Measurements from ENCODE around the gene LRRIQ3.

DNA sequence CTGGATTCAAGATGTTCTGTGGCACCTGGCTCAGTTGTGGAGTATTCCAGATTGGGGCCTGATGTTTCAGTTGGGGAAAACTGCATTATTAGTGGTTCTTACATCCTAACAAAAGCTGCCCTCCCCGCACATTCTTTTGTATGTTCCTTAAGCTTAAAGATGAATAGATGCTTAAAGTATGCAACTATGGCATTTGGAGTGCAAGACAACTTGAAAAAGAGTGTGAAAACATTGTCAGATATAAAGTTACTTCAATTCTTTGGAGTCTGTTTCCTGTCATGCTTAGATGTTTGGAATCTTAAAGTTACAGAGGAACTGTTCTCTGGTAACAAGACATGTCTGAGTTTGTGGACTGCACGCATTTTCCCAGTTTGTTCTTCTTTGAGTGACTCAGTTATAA lies 7.3 kb upstream of the LRRIQ3 start:
- TF ChIP-seq YY1 (IDR thresholded peaks at IDR 0.05) (no peak), TAF1 (conservative IDR thresholded peaks at IDR 0.05) (no peak), GABPA (IDR thresholded peaks at IDR 0.05 in 1 of 2, conservative IDR thresholded peaks at IDR 0.05 in 1 of 2) (no peak), RAD21 (IDR thresholded peaks at IDR 0.05) (no peak), SP1 (IDR thresholded peaks at IDR 0.05) (no peak)
- TF ChIP-seq, protein P1, sequence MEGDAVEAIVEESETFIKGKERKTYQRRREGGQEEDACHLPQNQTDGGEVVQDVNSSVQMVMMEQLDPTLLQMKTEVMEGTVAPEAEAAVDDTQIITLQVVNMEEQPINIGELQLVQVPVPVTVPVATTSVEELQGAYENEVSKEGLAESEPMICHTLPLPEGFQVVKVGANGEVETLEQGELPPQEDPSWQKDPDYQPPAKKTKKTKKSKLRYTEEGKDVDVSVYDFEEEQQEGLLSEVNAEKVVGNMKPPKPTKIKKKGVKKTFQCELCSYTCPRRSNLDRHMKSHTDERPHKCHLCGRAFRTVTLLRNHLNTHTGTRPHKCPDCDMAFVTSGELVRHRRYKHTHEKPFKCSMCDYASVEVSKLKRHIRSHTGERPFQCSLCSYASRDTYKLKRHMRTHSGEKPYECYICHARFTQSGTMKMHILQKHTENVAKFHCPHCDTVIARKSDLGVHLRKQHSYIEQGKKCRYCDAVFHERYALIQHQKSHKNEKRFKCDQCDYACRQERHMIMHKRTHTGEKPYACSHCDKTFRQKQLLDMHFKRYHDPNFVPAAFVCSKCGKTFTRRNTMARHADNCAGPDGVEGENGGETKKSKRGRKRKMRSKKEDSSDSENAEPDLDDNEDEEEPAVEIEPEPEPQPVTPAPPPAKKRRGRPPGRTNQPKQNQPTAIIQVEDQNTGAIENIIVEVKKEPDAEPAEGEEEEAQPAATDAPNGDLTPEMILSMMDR (IDR thresholded peaks at IDR 0.05; ENCODE audit: low read depth, low read length, missing input control) = no peak
- TF ChIP-seq, protein P2, sequence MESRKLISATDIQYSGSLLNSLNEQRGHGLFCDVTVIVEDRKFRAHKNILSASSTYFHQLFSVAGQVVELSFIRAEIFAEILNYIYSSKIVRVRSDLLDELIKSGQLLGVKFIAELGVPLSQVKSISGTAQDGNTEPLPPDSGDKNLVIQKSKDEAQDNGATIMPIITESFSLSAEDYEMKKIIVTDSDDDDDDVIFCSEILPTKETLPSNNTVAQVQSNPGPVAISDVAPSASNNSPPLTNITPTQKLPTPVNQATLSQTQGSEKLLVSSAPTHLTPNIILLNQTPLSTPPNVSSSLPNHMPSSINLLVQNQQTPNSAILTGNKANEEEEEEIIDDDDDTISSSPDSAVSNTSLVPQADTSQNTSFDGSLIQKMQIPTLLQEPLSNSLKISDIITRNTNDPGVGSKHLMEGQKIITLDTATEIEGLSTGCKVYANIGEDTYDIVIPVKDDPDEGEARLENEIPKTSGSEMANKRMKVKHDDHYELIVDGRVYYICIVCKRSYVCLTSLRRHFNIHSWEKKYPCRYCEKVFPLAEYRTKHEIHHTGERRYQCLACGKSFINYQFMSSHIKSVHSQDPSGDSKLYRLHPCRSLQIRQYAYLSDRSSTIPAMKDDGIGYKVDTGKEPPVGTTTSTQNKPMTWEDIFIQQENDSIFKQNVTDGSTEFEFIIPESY (IDR thresholded peaks at IDR 0.05) = no peak
- TF ChIP-seq, protein P3, sequence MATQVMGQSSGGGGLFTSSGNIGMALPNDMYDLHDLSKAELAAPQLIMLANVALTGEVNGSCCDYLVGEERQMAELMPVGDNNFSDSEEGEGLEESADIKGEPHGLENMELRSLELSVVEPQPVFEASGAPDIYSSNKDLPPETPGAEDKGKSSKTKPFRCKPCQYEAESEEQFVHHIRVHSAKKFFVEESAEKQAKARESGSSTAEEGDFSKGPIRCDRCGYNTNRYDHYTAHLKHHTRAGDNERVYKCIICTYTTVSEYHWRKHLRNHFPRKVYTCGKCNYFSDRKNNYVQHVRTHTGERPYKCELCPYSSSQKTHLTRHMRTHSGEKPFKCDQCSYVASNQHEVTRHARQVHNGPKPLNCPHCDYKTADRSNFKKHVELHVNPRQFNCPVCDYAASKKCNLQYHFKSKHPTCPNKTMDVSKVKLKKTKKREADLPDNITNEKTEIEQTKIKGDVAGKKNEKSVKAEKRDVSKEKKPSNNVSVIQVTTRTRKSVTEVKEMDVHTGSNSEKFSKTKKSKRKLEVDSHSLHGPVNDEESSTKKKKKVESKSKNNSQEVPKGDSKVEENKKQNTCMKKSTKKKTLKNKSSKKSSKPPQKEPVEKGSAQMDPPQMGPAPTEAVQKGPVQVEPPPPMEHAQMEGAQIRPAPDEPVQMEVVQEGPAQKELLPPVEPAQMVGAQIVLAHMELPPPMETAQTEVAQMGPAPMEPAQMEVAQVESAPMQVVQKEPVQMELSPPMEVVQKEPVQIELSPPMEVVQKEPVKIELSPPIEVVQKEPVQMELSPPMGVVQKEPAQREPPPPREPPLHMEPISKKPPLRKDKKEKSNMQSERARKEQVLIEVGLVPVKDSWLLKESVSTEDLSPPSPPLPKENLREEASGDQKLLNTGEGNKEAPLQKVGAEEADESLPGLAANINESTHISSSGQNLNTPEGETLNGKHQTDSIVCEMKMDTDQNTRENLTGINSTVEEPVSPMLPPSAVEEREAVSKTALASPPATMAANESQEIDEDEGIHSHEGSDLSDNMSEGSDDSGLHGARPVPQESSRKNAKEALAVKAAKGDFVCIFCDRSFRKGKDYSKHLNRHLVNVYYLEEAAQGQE (IDR thresholded peaks at IDR 0.05) = no peak
